Activated T-cell treated with anti-CD3 and anti-CD28 coated beads for 1 hour (primary cell): ENCODE measurements around the gene POMGNT1.
A peak's percentile ranks its signal among the peaks of the same experiment; 100 is the strongest.

Experiments
- DNase-seq: peaks from one replicate; pipeline ENCODE4 v3.0.0-alpha.2; 2020; ENCODE audit warnings: low read depth

POMGNT1 gene

GRCh38 chr1:46183079-46183847, 15.0 kb downstream of the POMGNT1 start:
- DNase-seq, result no peak

DNA sequence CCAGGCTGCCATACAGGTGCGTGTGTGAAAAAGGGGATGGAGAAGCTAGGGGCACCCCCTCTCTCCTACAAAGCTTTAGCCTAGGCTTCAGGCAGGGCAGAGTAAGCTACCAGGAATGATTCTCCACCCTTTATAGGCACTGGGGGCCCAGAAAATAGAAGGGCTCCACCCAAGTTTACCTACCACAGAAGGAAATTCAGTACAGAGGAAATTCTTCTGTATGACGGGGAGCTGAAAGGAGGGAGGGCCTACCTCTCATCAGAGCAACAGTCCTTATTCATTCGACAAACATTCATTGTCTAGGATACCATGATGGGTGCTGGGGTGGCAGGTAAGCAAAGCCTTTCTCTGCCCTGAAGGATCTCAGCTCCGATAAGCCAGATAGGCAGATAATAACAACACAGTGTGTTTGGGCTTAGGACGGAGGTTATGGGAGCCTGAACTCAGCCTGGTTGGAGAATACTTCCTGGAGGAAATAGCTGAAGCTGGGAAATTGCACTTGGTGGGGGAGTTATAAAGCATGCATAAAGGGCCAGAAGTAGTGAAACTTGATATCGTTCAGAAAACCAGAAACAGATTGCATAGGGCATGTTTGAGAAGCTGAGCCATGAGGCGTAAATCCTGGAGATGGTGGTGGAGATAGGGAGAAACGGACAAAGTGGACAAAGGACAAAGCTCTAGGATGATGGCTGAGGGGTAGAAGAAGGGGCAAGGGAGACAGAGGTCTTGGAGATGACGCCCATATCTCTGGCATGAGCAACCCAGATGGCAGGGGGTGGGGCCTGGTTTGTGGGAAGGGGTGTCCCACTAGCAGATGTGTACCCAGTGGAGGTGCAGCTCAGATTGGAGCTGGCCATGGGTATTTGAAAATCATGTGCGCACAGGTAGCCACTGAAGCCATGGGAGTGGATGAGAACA, 16.6 kb downstream of the POMGNT1 start:
- DNase-seq, result no peak

DNA sequence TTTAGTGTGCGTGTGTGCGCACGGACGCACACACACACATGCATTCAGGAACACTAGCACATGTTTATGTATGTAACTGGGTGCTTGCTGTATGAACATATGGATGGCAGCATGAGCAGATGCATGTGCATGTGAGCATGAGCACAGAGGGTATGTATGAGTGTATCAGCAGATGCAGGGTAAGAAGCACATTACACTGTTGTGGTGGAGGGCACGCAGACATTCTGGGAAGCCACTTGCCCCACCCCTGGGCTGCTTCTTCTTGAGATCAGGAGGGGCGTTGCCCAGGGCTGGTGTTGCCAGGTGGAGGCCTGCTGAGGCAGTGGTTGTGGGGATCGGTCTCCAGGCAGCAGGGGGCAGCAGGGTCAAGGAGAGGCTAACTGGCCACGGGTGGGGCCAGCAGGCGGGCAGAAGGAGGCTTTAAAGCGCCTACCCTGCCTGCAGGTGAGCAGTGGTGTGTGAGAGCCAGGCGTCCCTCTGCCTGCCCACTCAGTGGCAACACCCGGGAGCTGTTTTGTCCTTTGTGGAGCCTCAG, 18.1 kb downstream of the POMGNT1 start:
- no peak for DNase-seq

DNA sequence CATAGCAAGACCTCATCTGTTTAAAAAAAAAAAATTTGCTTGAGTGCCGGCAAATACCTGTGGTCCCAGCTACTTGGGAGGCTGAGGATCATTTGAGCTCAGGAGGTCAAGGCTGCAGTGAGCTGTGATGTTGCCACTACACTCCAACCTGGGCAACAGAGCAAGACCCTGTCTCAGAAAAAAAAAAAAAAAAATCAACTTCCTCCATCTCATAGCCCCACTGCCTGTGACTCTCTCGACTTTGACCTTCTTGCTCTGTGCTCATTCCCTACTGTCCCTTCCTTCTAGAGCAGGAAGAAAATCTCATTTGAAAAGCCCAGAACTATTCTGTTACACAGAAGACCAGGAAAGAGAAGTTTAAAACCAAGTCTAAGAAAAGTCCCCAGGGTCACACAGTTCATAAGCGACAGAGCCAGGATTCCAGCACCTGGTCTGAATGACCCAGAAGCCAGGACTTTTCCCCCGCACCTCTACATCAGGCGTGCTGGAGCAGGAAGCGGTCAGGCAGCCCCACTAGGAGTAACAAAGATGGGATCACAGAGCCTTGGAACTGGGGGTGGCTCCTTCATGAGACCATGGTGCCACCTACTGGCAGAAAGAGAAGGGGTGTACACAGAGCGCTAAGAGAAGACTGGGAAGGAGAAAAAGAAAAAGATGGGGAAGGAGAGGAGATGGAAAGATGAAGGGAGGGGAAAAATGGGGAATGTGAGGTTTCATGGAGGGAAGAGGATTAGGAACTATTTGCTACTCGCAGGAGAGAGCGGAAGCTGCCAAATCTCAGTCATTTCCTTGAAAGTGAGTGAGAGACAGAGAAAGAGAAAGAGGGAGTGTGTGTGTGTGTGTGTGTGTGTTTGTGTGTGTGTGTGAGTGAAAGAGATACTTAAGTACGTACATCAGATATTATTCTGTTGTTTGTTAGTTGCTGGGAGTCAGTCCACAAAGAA, 18.8 kb downstream of the POMGNT1 start:
- DNase-seq, result peak; percentile 51

- no peak for DNase-seq
Measured at GRCh38 chr1:46176211-46176865, 21.9 kb downstream of the POMGNT1 start, which contains the start of gene P3R3URF. Gene P3R3URF, minus strand, starts transcription at chr1:46176488. Its CDS starts 17 bp downstream, at chr1:46176471.

DNA sequence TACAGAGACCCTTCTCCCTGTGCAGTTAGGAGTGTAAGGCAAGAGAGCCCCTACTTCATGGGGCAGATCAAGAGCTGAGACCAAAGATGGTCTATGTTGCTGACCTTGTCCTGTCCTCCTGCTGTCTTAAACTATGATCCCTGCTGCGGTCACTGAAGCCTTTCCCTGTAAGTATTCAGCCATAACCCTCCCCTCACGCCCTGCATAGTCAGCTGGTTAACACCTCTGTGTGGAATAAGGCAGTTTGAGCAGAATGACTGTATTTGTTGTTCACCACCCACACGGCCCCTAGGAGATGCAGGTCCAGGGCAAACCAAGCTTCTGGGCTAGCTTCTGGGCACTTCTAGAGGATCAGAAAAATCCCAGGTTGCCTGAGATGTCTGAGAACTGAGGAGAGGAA, 23.0 kb downstream of the POMGNT1 start:
- no peak for DNase-seq

DNA sequence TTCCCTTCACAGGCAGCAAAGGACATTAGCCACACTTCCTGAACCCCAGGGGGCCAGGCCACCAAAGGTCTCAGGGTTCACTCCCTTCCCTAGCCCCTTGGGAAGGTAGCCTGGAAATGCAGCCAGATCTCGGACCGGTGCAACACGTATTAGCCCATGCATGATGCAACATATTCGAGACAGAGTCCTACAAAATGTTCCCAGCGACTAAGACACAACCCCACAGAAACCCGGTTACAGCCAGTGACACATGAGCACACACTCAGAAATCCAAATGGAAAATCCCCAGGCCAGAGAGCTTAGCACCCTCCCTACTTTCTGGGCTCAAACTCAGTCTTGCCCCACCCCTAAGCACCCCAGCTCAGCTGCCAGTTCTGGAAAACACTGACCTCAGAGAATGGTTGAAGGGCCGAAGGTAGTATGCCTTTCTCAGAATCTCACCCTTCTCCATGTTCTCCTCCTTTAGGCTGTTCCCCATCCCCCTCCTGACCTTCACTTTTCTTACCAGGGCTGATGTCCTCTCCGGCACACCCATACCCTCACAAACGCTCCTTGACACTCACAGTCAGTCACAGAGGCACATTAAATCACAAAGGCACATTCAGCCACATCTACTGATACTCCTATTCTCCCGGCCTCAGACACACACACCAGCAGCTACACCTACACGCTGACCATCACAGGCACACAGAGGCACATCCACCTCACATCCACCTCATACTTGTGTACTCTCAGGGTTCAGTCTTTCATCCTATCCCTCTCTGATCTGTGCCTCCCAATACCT, 23.6 kb downstream of the POMGNT1 start, which contains the start of gene TSPAN1:
TSS of gene TSPAN1 (plus strand) at position 640 of the 784 bp plus-strand sequence. CDS start 6,021 bp downstream, outside the sequence.
- DNase-seq, result no peak

- DNase-seq, result no peak
Measured at GRCh38 chr1:46173361-46173856, 24.8 kb downstream of the POMGNT1 start.

DNA sequence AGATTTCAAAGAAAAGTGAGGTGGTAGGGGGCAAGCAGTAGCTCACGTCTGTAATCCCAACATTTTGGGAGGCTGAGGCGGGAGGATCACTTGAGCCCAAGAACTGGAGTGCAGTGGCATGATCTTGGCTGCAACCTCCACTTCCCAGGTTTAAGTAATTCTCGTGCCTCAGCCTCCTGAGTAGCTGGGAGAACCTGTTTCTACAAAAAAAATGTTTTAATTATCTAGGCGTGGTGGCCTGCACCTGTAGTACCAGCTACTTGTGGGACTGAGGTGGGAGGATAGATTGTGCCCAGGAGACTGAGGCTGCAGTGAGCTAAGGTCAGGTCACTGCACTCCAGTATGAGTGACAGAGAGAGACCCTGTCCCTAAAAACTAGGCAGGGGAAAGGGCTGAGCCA, 25.9 kb downstream of the POMGNT1 start:
- DNase-seq, result no peak

DNA sequence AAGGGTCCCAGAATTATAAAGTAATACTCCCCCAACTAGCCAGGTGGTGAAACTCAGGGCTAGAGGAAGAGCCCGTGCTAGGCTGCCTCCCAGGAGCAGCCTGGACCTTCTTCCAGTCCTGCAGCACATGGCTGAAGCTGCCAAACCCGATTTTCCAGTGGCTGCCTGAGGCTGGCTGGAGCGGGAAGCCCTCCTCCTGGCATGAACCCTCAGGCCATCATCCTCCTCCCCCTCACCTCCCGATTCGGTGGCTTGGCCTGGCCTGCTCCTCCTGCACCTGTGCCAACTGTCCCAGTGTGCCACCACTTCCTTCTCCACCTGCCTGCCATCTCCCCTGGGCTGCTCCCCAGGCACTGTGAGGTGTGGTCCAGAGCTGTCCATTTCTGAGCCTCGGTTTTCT, 26.4 kb downstream of the POMGNT1 start:
- no peak for DNase-seq

DNA sequence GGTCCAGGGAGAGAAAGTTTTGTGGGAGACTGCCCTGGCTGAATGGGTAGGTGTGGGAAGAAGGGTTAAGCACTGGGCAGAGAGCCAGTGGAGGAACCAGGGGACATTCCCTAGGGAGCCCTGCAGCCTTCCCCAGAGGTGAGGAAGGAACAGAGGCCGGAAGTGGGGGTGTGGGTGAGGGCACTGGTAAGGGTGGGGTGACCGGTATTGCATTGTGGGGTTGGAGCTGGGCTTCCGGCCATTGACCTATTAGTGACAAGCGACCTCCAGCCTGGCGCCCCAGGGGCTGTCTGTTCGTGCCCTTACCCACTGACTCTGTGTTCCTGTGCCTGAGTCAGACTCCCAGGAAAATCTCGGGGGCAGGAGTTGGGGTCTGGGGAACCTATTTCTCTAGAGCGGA, 26.9 kb downstream of the POMGNT1 start:
- DNase-seq, result no peak

DNA sequence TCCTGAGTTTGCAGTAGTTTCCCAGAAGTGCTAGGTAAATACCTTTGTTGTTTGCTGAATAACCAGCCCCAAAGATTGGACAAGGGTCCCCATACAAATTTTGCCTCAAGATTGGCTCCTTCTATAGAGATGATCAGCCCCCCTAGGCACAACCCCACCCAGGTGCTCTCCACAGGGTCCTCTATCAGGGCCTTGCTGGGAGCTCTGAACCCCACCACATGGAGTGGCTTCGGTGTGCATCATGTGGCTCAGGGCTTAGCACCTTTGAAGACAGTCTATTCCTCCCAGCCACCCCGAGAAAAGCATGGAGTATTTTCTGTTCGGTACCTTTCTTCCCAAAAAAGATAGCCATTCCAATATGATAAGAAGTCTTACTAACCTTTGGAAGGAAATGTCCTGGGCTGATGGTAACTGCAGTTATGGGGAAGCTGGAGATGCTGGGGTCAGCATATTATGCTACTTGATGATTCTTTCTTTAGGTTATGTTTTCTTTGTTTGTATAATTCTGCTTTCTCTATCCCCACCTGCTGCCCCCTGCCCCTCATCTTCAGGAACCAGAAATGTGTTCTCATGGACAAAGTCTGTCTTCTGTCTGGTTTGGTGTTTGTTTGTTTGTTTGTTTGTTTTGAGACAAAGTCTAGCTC, 28.3 kb downstream of the POMGNT1 start:
- DNase-seq, result no peak

DNA sequence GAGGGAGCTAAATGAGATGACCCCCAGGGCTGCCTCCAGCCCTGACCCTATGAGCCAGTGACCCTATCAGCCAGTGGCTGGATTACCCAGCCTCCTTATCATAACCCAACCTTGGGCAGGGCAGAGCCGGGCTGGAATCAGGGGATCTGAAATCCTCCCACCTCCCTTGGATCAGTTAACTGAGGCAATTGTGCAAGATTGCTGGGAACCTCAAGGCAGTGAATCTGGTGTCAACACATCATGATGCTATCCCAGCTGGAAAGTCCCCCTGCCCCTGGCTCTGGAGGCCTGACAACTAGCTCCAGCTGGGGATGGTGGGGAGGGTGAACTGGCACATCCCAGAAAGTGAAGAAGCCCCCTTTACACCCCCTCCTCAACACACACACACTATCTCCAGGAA, 29.8 kb downstream of the POMGNT1 start:
- no peak for DNase-seq

- DNase-seq, result peak; percentile 37
Measured at GRCh38 chr1:46166521-46167462, 31.4 kb downstream of the POMGNT1 start.

DNA sequence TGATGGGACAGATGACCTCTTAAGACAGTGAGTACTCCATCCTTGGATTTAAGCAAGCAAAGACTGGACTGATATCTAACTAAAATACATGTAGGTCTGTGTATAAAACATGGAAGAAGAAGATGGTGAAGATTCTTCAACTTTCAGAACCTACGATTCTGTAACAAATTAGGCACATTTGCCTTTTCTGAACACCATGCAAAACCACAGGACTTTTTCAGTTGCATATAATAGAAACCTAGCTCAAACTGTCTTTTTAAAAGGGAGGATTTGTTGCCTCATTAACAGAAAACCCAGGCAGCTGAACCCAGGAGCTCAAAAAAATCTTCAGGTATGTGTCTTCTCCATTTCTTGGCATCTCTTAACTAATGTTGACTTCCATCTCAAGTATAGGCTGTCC, 38.0 kb downstream of the POMGNT1 start:
- no peak for DNase-seq

DNA sequence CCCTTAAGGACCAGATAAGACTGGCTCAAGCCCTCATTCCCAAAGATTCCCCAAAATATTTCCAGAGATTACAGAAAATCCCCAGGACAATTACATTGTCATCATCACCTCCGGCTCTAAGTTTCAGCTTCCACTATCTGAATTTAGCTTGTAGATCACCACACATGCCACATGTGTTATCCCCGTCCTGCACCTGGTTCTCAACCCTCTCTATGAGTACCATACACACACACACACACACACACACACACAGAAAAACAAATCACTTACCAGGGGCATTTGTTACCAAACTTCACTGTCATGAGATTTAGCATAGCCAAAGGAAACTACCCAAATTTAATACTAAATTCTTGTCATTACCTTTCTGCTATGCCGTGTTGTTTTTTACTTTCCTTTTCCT, 38.7 kb downstream of the POMGNT1 start:
- no peak for DNase-seq

- DNase-seq, result no peak
Measured at GRCh38 chr1:46158312-46159281, 39.6 kb downstream of the POMGNT1 start.
